Left kidney (tissue), 2 donors: ENCODE results near the gene FGD3. TPM values are rescaled to one million over a fixed set of nuclear protein-coding genes. Genes with fewer than 3 reads are reported as not detected.
"Not testable (repeated sequence)": the region's sequence is repeated elsewhere in the genome, so short reads cannot be mapped to it uniquely, and the experiment has no call there.

Source experiments
- DNase-seq: peaks from one replicate; pipeline ENCODE4 v3.0.0-alpha.2; 2013
- polyA plus RNA-seq: library from polyadenylated mRNA; unstranded; fragments of 120-200 nt; gene quantifications from one replicate; pipeline ENCODE4 v1.2.1, GENCODE V29; 2013; ENCODE audit not compliant: insufficient read length

FGD3 gene
- polyA plus RNA-seq, 1 donor, result 6.5 TPM

GRCh38 chr9:92974761-92975755 is 27.7 kb downstream of the FGD3 start:
- DNase-seq, result no peak

- DNase-seq, result no peak
Measured at GRCh38 chr9:92976431-92976830, 29.1 kb downstream of the FGD3 start.

DNA sequence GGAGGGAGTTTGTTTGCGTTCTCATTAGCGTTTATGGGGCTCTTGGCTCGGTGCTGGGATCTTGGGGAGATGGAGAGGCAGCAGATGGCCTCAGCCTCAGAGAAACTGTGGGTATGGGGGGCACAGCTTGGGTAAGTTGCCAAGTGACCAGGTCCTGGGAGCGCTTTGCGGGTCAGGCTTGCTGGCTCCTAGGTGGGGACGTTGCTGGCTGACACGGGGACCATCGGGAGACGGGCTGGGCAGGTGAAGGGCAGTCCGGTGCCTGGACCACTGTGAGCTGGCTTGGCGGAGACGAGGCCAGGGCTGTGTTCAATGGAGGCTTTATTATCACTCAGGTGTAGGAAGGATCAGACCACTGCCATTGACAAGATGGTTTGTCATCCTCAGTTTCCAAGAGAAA is 30.0 kb downstream of the FGD3 start:
- DNase-seq, result no peak

DNA sequence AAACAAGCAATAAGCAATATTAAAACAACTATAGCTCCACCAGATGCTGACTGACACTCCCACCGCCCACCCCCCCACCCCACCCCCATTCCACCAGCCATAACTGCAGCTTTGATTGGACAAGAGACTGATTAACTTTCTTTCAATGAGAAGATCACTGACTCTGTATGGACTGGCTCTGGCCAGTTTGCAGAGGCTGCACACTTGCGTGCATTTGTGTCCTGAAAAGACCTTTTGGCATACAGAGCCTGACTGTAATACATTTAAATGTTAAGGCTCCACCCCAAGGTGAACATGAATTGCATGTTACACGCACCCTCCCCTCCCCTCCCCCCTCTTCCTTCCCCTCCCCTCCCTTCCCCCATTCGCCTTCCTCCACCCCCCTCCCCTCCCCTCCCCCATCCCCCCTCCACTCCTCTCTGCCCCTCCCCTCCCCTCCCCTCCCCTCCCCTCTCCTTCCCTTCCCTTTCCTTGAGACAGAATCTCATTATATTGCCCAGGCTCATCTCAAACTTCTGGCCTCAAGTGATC is 31.1 kb downstream of the FGD3 start:
- no peak for DNase-seq

DNA sequence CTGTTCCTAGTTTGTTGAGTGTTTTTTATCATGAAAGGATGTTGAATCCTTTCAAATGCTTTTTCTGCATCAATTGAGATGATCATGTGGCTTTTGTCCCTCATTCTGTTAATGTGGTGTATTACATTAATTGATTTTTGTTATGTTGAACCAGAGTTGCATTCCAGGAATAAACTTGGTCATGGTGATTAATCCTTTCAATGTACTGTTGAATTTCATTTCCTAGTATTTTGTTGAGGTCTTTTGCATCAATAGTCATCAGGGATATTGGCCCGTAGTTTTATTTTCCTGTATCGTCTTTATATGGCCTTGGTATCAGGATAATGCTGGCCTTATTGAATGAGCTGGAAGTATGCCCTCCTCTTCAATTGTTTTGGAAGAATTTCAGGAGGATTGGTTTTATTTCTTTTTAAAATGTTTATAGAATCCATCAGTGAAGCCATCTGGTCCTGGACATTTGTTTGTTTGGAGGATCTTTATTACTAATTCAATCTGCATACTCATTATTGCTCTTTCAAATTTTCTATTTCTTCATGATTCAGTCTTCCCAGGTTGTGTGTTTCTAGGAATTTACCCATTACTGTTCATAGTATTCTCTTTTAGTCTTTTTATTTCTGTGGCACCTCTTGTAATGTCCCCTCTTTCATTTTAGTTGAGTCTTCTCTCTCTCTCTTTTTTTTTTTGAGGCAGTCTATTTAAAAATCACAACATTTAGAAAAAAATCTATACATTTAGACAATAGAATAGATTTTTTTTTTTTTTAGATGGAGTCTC is 32.1 kb downstream of the FGD3 start:
- DNase-seq, result no peak

GRCh38 chr9:92980085-92980745 is 32.9 kb downstream of the FGD3 start:
- no peak for DNase-seq

DNA sequence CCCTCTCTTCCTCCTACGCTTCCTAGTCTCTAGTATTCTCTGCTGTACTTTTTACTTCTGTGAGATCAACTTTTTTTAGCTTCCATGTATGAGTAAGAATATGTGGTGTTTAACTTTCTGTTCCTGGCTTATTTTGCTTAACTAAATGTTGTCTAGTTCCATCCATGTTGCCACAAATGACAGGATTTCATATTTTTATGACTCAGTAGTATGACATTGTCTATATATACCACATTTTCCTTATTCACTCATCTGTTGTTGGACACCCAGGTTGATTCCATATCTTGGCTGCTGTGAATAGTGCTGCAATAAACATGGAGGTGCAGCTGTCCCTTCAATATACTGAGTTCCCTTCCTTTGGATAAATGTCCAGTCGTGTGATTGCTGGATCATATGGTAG is 34.8 kb downstream of the FGD3 start:
- no peak for DNase-seq

DNA sequence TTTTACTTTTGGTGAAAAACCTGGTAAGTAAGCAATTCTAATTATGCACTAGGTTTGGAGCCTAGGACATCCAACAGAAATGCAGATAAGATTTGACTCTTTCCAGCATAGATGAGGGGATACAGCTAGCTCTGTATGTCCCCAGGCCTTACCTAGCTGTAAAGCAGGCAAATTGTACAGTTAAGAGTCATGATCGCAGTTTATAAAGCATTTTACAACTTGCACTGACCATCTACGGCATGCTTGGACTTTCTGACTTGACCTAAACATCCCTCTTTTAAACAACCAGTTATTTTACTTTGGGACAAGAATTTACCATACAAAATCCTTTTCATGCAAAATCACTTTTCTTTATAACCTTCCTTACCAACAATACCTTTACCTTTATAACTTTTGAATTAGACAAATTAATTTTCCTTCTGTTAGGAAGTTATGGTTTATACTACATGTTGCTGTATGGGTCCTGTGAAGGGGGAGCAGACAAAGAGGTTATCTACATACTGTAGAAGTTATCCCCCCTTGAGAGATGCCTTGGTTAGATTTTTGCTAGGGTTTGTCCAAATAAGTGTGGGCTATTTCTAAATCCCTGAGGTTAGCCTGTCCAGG is 36.8 kb downstream of the FGD3 start:
- no peak for DNase-seq

- DNase-seq, result no peak
Measured at GRCh38 chr9:92984976-92985375, 37.7 kb downstream of the FGD3 start.

DNA sequence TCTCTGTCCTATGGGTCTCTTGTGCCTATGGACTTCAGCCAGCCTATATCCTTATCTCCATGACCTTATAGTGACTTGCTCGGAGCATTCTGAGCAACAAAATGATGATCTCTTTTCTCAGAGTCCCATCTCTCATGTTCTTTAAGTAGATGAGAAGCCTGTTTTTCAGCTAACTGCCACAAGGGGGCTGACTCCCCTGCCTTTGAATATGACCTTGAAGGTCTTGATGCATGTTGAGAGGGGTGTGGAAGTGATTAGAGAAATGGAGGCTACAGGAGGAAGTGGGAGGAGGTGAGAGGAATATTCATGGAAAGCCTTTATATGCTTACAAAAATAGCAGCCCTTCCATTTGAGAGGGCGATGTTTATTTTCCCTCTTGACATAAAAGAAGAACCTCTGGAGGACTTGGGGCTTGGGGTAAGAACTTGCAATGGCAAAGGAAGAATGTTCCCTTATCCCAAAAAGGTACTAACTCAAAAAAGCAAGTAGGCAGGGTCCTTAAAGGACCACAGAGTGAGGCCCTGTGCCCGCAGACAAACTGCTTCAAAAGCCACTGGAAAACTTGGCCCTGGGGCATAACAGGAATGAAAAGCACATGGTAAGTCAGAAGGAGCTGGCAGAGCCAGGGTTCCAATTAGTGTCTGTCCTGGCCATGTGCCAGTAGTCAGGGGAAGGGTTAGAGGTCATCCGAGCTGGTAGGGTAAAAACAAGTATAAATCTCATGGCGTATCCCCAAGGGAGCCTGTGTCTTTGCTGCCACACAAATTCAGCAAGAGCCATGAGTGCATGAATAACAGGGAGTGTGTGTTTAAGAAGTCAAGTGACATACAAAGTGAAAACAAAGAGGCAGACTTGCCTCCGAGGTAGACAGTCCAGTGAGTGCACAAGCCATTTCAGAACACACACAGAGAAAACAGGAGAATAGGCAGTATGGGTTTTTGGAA is 39.1 kb downstream of the FGD3 start:
- DNase-seq, result no peak

DNA sequence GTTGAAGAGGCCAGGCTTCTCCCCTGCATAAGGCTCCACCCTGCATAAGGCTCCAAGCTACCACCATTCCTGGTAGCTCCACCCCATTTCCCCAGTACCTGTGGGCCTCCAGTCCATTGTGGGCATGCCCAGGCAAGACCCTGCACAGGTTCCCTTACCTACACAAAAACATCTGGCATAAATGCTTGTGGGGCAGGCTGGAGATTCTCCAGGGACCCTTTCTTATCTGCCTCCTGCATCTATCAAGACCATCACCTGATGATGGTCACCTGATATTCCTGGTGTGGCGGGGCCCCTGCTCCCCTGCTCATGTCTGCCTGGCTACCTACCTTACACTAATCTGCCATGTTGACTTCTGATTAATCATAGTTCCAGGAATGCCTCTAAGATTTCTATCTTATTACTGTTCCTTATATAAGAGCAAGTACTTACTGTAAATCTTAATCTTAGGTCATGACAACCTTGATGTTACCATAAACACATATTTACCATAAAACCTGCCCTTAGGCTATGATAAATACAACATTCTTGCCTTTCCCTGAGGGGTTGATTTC is 41.0 kb downstream of the FGD3 start:
- no peak for DNase-seq

DNA sequence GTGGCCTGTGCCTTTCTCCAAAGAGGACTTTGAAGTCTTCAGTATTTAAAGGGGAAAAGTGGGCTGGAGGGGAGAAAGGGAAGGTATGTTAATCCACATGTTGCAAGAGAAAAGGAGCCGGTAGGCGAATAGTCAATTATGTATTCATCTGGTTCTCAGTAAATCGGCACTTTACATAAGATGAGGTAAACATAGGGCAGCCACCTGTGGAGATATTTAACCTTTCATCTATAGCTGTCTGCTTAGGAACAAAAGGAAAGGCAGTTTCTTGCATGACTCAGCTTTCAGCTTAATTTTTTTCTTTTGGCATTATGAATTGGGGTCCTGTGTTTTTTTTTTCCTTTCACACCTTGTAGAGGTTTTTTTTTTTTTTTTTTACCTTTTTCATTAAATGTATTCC is 42.2 kb downstream of the FGD3 start:
- DNase-seq, result no peak

DNA sequence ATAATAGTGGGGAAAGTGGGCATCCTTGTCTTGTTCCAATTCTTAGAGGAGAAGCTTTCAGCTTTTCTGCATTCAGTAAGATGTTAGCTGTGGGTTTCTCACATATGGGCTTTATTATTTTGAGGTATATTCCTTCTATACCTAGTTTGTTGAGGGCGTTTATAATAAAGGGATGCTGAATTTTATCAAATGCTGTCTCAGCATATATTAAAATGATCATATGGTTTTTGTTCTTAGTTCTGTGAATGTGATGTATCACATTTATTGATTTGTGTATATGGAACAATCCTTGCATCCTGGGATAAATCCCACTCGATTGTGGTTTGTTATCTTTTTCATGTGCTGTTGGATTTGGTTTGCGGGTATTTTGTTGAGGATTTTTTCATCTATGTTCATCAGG is 43.1 kb downstream of the FGD3 start:
- DNase-seq, result no peak

DNA sequence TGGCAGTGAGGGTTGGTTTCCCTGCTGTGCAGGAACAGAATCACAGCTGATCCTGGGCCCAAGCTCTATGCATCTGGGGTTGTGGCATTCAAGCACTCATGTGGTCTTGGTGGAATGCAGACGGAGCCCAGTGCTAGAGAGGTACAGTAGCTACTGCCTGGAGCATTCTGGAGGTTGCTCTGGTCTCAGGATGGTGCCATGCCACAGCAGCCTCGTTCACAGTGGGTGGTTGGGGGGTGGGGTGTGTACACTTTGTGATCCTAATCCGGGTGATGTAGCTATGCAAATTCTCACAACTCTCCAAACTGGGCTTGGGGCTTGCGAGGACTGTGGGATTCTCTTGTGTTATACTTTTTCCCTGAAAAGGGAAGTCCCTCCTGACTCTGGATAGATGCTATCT is 45.2 kb downstream of the FGD3 start:
- no peak for DNase-seq

DNA sequence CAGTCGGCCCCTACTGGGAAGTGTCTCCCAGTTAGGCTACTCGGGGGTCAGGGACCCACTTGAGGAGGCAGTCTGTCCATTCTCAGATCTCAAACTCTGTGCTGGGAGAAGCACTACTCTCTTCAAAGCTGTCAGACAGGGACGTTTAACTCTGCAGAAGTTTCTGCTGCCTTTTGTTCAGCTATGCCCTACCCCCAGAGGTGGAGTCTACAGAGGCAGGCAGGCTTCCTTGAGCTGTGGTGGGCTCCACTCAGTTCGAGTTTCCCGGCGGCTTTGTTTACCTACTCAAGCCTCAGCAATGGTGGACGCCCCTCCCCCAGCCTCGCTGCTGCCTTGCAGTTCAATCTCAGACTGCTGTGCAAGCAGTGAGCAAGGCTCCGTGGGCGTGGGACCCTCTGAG is 51.5 kb downstream of the FGD3 start:
- DNase-seq, result not testable (repeated sequence)

DNA sequence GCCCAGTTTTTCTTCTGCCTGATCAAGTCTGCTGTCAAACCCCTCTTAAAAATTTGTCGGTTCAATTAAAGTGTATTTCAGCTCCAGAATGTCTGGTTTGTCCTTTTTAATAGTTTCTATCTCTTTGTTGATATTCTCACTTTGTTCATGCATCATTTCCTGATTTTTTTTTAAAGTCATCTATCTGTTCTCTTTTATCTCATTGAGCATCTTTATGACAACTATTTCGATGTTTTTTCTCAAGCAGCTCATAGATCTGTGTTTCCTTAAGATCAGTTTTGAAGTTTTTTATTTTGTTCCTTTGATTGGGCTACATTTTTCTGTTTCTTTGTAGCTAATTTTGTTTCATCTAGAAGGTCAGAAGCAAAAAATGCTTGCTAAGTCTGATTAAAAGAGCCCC is 53.7 kb downstream of the FGD3 start:
- no peak for DNase-seq

- DNase-seq, result no peak
Measured at GRCh38 chr9:93002700-93003099, 55.4 kb downstream of the FGD3 start.

GRCh38 chr9:93003552-93004407 is 56.5 kb downstream of the FGD3 start:
- DNase-seq, result peak; percentile 53

DNA sequence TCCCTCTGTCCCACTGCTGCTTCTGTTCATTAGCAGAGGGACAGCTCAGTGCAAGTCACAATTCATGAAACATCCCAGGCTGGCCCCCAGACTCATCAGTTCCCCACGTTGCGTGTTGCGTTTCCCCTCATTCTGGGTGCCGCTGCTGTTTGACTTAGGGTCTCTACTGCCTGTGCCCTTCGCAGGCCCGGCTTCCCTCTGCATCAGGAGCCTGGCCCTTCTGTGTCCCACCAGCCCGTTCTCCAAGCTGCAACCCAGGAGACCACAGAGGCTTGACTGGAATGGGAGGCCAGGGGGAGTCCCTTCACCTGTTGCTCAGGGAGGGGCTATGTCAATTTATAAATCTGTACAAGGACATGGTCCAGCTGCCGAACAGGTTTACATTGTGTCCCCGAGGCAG is 57.2 kb downstream of the FGD3 start:
- DNase-seq, result no peak
